Uterus (tissue), 2 donors: ENCODE results near the gene HS3ST6.

Experiments
- CTCF ChIP-seq, 4 experiments: fragments of 200-600 bp in 2 of 4; fragments of 450-650 bp in 2 of 4; sonication (generic) in 2 of 4; IDR thresholded peaks; one replicate each; pipeline ENCODE4 v1.5.1; 2016 to 2019; ENCODE audit warnings: antibody characterized with exemption in 4 of 4, mild to moderate bottlenecking in 2 of 4, moderate library complexity in 1 of 4
- POLR2A ChIP-seq, 2 donors: fragments of 450-650 bp; IDR thresholded peaks; one replicate each; pipeline ENCODE4 v1.6.1; 2016; ENCODE audit warnings: antibody characterized with exemption in 2 of 2, mild to moderate bottlenecking in 1 of 2, moderate library complexity in 1 of 2

- TF ChIP-seq CTCF (IDR thresholded peaks at IDR 0.05), result no peak
- no peak for TF ChIP-seq POLR2A (IDR thresholded peaks at IDR 0.05)
Measured at GRCh38 chr16:1908184-1908583, 10.0 kb downstream of the HS3ST6 start.
